HepG2 (cell line): ENCODE data around the gene ITPR1. TPM values are rescaled to one million over a fixed set of nuclear protein-coding genes. Genes with fewer than 3 reads are reported as not detected.
A peak's percentile ranks its signal among the peaks of the same experiment; 100 is the strongest.

ENCODE experiments used
- ADNP ChIP-seq: sonication (generic); formaldehyde crosslinking; IDR thresholded peaks from 2 replicates; pipeline ENCODE4 v1.4.0; 2020; ENCODE audit warnings: missing genetic modification reagents
- ATRX ChIP-seq: sonication (generic); formaldehyde crosslinking; IDR thresholded peaks from 2 replicates; pipeline ENCODE4 v1.4.0; 2020; ENCODE audit warnings: missing genetic modification reagents, borderline replicate concordance
- MAF1 ChIP-seq: sonication (generic); formaldehyde crosslinking; IDR thresholded peaks from 2 replicates; pipeline ENCODE4 v1.5.0; 2020; ENCODE audit warnings: missing genetic modification reagents, borderline replicate concordance
- MEF2D ChIP-seq: sonication (generic); formaldehyde crosslinking; IDR thresholded peaks from 2 replicates; pipeline ENCODE4 v1.5.1; 2020; ENCODE audit warnings: mild to moderate bottlenecking, missing genetic modification reagents
- MLX ChIP-seq: IDR thresholded peaks from 2 replicates; pipeline ENCODE4 v1.6.1; 2016
- MYNN ChIP-seq: sonication (generic); formaldehyde crosslinking; IDR thresholded peaks from 2 replicates; pipeline ENCODE4 v1.4.0; 2020; ENCODE audit warnings: mild to moderate bottlenecking, low read depth, missing genetic modification reagents
- NR2C2 ChIP-seq: sonication (generic); formaldehyde crosslinking; IDR thresholded peaks from 2 replicates; pipeline ENCODE4 v1.4.0; 2020; ENCODE audit warnings: missing genetic modification reagents, mild to moderate bottlenecking, moderate library complexity, borderline replicate concordance
- SMAD1 ChIP-seq: sonication (generic); formaldehyde crosslinking; IDR thresholded peaks from 2 replicates; pipeline ENCODE4 v1.4.0; 2020; ENCODE audit warnings: missing genetic modification reagents, low read depth, mild to moderate bottlenecking, borderline replicate concordance
- SP5 ChIP-seq: IDR thresholded peaks from 2 replicates; pipeline ENCODE4 v1.6.1; 2016; ENCODE audit warnings: low read depth, borderline replicate concordance
- SRF ChIP-seq: IDR thresholded peaks from 2 replicates; pipeline ENCODE4 v1.6.1; 2011; ENCODE audit warnings: mild to moderate bottlenecking, low read depth, low read length, moderate library complexity
- SRSF4 ChIP-seq: fragments of 200-400 bp; formaldehyde crosslinking; IDR thresholded peaks from one replicate; pipeline ENCODE4 v1.6.1; 2018; ENCODE audit warnings: mild to moderate bottlenecking, low read depth, low read length, moderate library complexity; ENCODE audit not compliant: poor library complexity, severe bottlenecking
- ZNF281 ChIP-seq: sonication (generic); formaldehyde crosslinking; IDR thresholded peaks from 2 replicates; pipeline ENCODE4 v1.4.0; 2020; ENCODE audit warnings: missing genetic modification reagents, borderline replicate concordance
- ZNF382 ChIP-seq: sonication (generic); formaldehyde crosslinking; IDR thresholded peaks from 2 replicates; pipeline ENCODE4 v1.5.0; 2020; ENCODE audit warnings: missing genetic modification reagents, mild to moderate bottlenecking, borderline replicate concordance
- ZNF569 ChIP-seq: sonication (generic); formaldehyde crosslinking; IDR thresholded peaks from 2 replicates; pipeline ENCODE4 v1.5.0; 2020; ENCODE audit warnings: mild to moderate bottlenecking, missing genetic modification reagents, moderate library complexity, borderline replicate concordance
- ZNF576 ChIP-seq: sonication (generic); formaldehyde crosslinking; IDR thresholded peaks from 2 replicates; pipeline ENCODE4 v1.4.0; 2020; ENCODE audit warnings: mild to moderate bottlenecking, missing genetic modification reagents
- ZNF703 ChIP-seq: sonication (generic); formaldehyde crosslinking; IDR thresholded peaks from 2 replicates; pipeline ENCODE4 v1.5.1; 2020; ENCODE audit warnings: missing genetic modification reagents, mild to moderate bottlenecking, moderate library complexity, borderline replicate concordance
- ZNF879 ChIP-seq: sonication (generic); formaldehyde crosslinking; IDR thresholded peaks from 2 replicates; pipeline ENCODE4 v1.8.1; 2023; ENCODE audit warnings: missing genetic modification reagents
- ZSCAN25 ChIP-seq: sonication (generic); formaldehyde crosslinking; IDR thresholded peaks from 2 replicates; pipeline ENCODE4 v1.8.0; 2022; ENCODE audit warnings: mild to moderate bottlenecking, missing genetic modification reagents
- ZXDC ChIP-seq: sonication (generic); formaldehyde crosslinking; IDR thresholded peaks from 2 replicates; pipeline ENCODE4 v1.5.0; 2020; ENCODE audit warnings: mild to moderate bottlenecking, missing genetic modification reagents
- polyA plus RNA-seq, 8 experiments: library from polyadenylated mRNA; depleted of rRNA in 3 of 8; stranded (reverse) in 7 of 8; unstranded in 1 of 8; fragments of >200 nt; fragmentation: Illumina TruSeq in 4 of 8; extraction: Trizol in 4 of 8; gene quantifications; 2 replicates each; pipeline versions ENCODE4 v1.2.1 to v1.2.3, GENCODE V29; 2011 to 2016; ENCODE audit warnings: low read depth in 4 of 8, missing spikeins in 1 of 8, mixed read lengths in 1 of 8; ENCODE audit not compliant: insufficient read depth in 1 of 8
- total RNA-seq, 5 experiments: library from RNA; depleted of rRNA; stranded (reverse); fragments of >200 nt; fragmentation: Illumina TruSeq; extraction: Trizol; gene quantifications; 2 replicates each; pipeline ENCODE4 v1.2.3, GENCODE V29; 2016; ENCODE audit warnings: low read depth in 1 of 5

Gene ITPR1
- total and polyA plus RNA-seq, 2 of the 13 experiments (the other 11 are each of a cell fraction or from before 2014, with no cell fraction given): 10.0 to 11.4 TPM

- TF ChIP-seq ZXDC (CRISPR knock-in tag) (peak; percentile 62; the same call in 1 of the 2 replicates), SMAD1 (CRISPR knock-in tag) (no peak), ZNF703 (CRISPR knock-in tag) (no peak), MYNN (CRISPR knock-in tag) (no peak), ZSCAN25 (CRISPR knock-in tag) (0 out of 2 replicates have a peak, but pooled peaks have one; percentile 23), ZNF281 (no peak), ZNF382 (no peak), NR2C2 (CRISPR knock-in tag) (peak; percentile 72; the same call in 1 of the 2 replicates), SP5 (CRISPR knock-in tag) (no peak), ATRX (CRISPR knock-in tag) (0 out of 2 replicates have a peak, but pooled peaks have one; percentile 41), ADNP (no peak), ZNF879 (peak; percentile 91; the same call in 1 of the 2 replicates), MAF1 (CRISPR knock-in tag) (peak; percentile 63; the same call in 1 of the 2 replicates), ZNF576 (no peak), SRSF4 (no peak), SRF (0 out of 2 replicates have a peak, but pooled peaks have one; percentile 59), ZNF569 (CRISPR knock-in tag) (0 out of 2 replicates have a peak, but pooled peaks have one; percentile 69), MLX (CRISPR knock-in tag) (no peak; the same call in 1 of the 2 replicates), MEF2D (CRISPR knock-in tag) (peak; percentile 79; the same call in 1 of the 2 replicates)
These were observed 26.2 kb upstream of the ITPR1 start, which contains the start of gene SUMF1 (continued) for GRCh38 chr3:4466741-4467521.
